CD1c-positive myeloid dendritic cell (primary cell): Measurements from ENCODE around the gene PDE2A.

Experiments
- DNase-seq: peaks from one replicate; pipeline ENCODE4 v3.0.0-alpha.2; 2016; ENCODE audit errors: extremely low spot score

The PDE2A gene

DNA sequence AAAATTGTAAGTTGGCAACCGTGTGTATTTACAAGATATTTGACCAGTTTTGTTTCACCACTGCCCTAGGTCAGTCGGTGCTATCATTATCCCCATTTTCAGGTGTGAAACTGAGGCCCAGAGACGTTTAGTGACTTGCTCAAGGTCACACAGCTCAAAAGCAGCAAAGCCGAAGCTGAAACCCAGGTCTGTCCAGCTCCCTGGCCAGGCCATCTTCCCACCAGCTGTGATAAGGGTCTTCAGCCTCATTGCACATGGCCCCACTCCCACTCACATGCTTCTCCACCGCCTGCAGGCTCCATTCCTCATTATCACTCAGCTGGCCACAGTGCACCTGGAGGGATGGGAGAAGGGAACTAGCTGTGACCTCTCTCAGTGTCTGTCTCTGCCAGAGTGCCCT is 83.2 kb downstream of the PDE2A start:
- DNase-seq: no peak

- DNase-seq: peak; percentile 64
Observed at GRCh38 chr11:72589802-72590761, 84.1 kb downstream of the PDE2A start.

- peak; percentile 25 for DNase-seq
Observed at GRCh38 chr11:72588421-72589410, 85.5 kb downstream of the PDE2A start.

DNA sequence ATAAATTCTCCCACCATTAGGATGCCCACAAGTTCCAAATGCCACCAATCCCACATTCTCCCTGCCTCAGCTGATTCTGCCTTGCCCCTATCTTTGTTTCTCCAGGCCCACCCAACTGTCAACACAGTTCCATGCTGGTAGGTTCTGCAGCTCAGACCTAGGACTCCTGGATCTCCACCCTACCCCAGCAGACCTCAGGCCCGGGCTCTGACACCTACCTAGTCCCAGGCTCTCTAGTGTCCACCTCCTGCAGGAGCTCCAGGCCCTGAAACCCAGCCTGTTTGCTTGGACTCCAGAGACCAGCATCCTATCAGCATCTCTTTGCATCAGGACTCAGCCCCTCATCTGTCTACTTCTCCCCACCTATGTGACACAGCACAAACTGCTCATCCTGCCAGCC is 86.5 kb downstream of the PDE2A start:
- no peak for DNase-seq

DNA sequence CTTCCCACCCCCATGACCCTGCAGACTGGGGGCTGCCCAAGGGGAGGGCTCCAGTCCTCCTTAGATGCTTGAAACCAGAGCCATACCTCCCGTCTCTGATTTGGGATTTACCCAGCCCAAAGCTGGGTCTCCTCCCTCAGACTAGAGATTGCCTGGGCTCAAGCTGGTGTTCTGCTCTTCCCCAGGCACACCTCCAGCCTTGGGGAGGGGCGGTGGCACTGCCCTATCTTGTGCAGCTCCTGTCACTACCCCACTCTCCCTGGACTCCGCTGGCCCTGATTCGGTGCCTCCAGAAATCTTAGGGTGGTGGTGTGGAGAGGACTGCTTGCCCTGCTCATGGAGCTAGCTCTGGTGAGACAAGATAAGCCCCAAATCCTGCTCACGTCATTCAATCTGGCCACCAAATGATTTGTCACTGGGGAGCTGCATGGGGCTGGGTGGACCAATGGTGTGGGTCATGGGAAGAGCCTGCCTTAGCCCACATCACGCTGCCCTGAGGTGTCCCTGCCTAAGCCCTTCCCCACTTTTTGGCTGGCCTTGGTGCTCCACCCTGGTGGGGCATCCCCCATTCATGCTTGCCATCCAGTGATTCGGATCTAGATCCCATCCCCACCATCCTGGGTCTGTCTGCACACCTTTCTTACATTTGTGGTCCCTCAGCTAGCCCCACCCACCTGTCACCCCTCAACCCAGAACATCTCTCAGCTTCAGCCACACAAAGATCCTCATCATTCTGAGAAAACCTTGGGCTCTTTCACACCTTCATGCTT is 87.7 kb downstream of the PDE2A start:
- DNase-seq: no peak

- DNase-seq: peak; percentile 77
Observed at GRCh38 chr11:72585762-72586311, 88.4 kb downstream of the PDE2A start.

GRCh38 chr11:72584939-72585597 is 89.2 kb downstream of the PDE2A start:
- DNase-seq: no peak

GRCh38 chr11:72584293-72584938 is 89.8 kb downstream of the PDE2A start:
- peak; percentile 95 for DNase-seq

DNA sequence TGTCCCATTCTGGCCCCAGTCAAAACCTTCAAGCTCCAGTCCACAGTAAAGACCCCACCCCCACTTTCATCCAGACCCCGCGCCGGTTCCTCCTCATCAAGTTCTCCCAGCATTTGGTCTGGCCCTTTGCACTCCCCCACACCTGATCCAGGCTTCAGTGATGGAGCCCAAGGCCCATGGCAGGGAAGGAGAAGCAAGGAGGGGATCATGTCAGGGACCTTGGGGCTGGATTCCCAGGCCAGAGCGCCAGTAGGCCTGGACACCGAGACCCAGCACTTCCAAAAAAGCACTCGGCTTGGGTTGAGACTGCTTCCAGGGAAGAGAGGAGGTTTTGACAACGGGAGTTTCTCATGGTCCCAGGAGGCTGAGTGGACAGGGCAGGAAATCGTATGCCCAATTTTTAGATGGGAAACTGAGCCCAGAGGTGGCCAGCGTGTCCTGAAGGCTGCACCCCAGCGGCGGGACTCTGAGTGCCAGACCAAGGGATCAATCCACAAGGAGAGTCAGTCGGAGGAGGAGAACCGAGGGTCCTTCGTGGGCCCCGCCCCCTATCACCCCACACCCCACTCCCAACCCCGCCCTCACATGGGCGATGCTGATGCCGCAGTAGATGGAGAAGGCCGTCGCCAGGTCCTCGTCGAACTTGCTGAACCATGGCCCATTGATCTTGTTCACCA is 90.5 kb downstream of the PDE2A start:
- DNase-seq: no peak

GRCh38 chr11:72583177-72583553 is 91.1 kb downstream of the PDE2A start:
- no peak for DNase-seq

DNA sequence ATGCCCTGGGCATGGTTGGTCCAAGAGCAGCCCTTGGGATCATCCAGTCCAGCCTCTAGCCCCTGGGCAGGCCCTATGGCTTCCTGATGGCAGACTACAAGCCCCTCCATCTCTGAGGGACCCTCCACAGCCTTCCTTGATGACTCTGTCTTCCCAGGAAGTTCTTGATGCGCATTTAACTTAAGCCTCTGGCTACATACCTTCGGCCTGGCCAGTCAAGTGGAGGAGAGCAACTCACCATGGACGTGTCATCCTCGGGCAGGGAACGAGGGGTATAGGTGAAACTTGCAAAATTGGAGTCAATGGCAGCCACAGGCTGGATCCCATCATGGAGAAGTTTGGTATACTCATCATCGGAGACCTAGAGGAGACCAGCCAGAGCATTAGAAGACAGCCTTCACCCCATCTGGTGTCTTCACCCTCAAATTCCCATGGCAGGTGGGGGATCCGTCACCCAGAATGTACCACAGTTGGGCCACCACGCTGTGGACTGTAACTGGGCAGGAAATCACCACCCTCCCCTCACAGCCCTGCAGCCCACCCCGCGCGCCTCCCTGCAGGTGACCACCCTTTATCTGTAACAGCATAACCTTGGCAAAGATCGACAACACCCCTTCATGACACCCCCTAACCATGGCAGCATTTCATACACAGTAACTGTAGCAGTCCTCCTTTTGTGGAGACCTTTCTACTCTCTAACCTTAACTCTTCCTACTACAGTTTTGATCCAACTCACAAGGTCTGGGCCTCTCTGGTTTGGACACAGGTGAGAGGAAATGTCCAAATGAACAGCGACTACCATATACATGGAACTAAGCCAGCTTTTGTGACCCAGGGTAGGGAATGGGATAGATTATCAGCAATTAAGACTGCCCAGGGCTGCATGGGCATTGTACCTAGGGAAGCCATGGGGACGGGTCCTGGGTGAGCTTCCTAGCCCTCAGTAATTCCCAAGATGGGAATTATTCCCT is 91.7 kb downstream of the PDE2A start:
- no peak for DNase-seq

DNA sequence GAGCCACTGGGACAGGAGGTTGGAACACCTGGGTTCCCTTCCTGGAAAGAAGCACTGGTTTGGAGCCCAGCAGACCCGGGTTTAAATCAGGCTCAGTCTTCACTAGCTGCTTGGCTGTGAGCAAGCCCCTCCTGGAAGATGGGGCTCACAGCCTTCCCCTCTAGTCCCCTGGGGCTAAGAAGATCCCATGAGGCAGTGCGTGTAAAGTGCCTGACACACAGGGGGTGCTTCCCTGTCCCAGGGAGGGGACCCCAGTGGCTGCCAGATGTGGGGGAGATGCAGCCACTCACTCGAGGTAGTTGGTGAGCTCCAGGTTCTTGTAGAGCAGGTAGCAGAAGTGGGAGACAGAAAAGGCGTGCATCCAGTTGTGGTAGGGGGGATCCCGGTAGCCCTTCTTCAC is 93.2 kb downstream of the PDE2A start:
- no peak for DNase-seq

GRCh38 chr11:72580642-72580950 is 93.6 kb downstream of the PDE2A start:
- no peak for DNase-seq

DNA sequence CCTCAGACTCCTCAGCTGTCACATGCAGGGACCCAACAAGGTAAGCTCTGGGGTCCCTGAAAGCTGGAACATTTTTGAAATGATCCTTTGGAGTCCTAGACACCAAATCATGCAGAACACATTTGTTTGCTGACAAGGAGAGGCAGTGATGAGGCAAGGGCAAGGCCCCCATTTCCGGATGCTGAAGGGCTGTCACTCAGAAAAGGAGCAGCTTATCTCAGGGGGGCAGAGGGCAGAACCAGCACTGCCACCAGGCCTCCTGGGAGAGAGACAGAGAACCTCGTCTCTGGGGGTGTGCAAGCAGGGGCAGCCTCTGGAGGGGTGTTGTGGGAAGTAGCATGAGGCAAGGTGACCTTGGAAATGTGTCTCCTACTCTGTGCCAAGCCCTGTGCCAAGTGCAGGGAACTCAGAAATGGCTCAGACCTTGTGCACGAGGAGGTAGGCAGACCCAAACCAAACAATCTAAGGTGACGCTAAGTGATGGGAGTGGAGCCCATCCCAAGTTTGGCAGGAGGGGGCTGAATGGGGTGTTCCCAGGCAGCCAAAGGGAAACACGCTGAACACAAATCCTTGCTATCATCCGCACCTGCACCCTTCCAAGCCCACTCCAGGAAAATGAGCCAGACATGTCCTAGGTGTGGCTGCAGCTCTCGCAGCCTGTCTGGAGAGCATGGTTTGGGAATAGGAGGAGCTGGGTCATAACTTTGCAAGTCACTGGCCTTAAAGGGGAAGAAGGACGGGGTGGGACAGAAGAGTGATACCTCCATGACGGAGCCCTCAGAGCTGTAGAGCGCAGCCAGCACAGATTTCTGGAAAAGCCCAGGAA is 94.2 kb downstream of the PDE2A start:
- DNase-seq: no peak

DNA sequence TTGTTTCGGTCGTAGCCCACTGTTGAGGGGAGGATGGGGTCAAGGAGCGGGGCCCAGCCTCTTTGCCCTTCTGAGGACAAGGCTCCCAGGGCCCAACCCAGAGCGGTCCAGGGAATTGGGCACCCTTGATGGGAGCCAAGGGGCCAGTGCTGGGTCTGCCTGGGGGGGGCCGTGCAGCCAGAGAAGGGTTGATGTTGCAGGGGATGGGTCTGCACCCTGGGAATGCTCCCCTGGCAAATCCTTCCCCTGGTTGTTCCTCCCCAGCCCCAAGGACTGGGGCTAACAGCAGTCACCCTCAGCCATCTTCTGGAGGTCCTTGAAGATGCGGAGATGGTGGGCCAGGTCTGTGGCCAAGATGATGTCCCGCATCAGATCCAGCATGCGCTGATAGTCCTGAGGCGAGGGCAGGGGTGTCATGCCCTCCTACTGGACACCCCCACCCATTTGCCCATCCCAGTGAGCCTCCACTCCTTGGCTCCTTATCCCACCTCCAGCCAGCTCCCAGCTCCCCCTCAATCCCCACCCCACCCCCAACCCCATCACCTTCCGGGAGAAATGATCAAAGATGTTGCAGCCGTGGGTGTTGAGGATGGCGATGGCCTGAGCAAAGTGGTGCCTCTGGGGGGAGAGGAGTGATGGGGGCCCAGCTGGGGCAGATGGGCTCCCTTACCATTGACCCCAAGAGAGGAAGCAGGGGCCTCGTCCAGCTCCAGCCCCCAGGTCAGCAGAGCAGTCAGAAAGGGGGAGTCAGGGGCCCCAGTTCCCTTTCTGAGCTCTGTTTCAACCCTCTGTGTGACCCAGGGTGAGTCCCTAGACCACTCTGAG is 95.0 kb downstream of the PDE2A start:
- DNase-seq: no peak

DNA sequence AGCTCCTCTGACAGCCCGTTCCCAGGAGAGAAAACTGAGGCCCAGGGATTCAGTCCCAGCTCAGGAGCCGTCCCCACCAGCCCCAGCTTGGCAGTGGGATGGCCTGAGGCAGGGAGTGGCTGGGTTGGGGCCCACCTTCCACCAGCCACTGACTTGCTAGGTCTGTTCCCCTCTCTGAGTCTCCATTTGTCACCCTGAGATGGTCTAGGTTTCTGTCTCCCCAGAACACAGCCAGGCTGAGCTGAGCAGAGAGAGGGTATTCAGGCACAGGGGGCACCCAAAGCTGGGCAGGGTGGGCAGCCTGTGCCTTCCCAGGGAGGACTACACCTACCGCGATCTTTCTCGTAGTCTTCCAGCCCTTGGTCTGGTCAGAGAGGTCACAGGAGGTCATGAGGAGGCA is 95.7 kb downstream of the PDE2A start:
- no peak for DNase-seq

DNA sequence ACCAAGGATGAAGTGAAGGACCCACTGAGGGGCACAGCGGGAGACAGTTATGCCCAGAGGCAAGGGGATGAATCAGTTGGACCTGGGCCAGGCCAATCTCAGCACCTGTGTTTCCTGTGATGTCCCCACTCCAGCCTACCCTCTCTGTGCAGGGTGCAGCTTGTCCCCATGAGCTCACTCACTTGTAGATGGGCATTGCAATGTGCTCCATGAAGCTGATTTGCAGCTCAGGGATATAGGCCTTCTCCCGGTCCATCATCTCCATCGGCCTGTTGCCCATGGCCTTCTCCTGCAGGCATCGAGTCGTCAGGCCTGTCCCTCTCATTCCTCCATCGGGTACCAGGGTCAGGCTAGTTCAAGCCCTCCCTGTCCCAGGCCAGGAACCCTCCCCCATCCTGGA is 96.2 kb downstream of the PDE2A start:
- no peak for DNase-seq
